ENCODE measurements around the gene NUDT5.
"Not testable (repeated sequence)": the region's sequence is repeated elsewhere in the genome, so short reads cannot be mapped to it uniquely, and the experiment has no call there.

The NUDT5 gene

GRCh38 chr10:12205082-12205481, 9.4 kb upstream of the NUDT5 start:
- no peak for DNase-seq (ENCODE audit: low spot score)

GRCh38 chr10:12202226-12202625, 6.5 kb upstream of the NUDT5 start:
- no peak for DNase-seq (ENCODE audit: low spot score)

- no peak for DNase-seq (ENCODE audit: low spot score)
These were observed 5.9 kb upstream of the NUDT5 start for GRCh38 chr10:12201543-12201942.

- no peak for DNase-seq (ENCODE audit: low spot score)
These were observed 5.2 kb upstream of the NUDT5 start for GRCh38 chr10:12200850-12201249.

GRCh38 chr10:12198156-12198555, 2.5 kb upstream of the NUDT5 start:
- DNase-seq (ENCODE audit: low spot score): no peak

GRCh38 chr10:12196531-12197211, 980 bp upstream of the NUDT5 start:
- DNase-seq (ENCODE audit: low spot score): no peak

GRCh38 chr10:12195281-12195602, 449 bp downstream of the NUDT5 start:
- no peak for DNase-seq (ENCODE audit: low spot score)

GRCh38 chr10:12194752-12195271, 879 bp downstream of the NUDT5 start:
- no peak for DNase-seq (ENCODE audit: low spot score)

GRCh38 chr10:12193193-12193592, 2.5 kb downstream of the NUDT5 start:
- no peak for DNase-seq (ENCODE audit: low spot score)

GRCh38 chr10:12191715-12192114, 4.0 kb downstream of the NUDT5 start:
- no peak for DNase-seq (ENCODE audit: low spot score)

- no peak for DNase-seq (ENCODE audit: low spot score)
These were observed 6.3 kb downstream of the NUDT5 start for GRCh38 chr10:12189426-12189825.

- DNase-seq (ENCODE audit: low spot score): no peak
These were observed 7.0 kb downstream of the NUDT5 start for GRCh38 chr10:12188656-12189055.

- no peak for DNase-seq (ENCODE audit: low spot score)
These were observed 8.3 kb downstream of the NUDT5 start for GRCh38 chr10:12187321-12187905.

GRCh38 chr10:12186323-12186722, 9.4 kb downstream of the NUDT5 start:
- DNase-seq (ENCODE audit: low spot score): no peak

GRCh38 chr10:12184165-12184564, 11.5 kb downstream of the NUDT5 start:
- DNase-seq (ENCODE audit: low spot score): no peak

GRCh38 chr10:12181065-12181775, 14.5 kb downstream of the NUDT5 start:
- DNase-seq (ENCODE audit: low spot score): peak; percentile 87

GRCh38 chr10:12180221-12180974, 15.3 kb downstream of the NUDT5 start:
- no peak for DNase-seq (ENCODE audit: low spot score)

- DNase-seq (ENCODE audit: low spot score): no peak
These were observed 16.0 kb downstream of the NUDT5 start for GRCh38 chr10:12179606-12180170.

- no peak for DNase-seq (ENCODE audit: low spot score)
These were observed 18.0 kb downstream of the NUDT5 start for GRCh38 chr10:12177642-12178041.

- not testable (repeated sequence) for DNase-seq (ENCODE audit: low spot score)
These were observed 24.2 kb downstream of the NUDT5 start for GRCh38 chr10:12171512-12171911.

GRCh38 chr10:12165999-12166775, 29.5 kb downstream of the NUDT5 start:
- no peak for DNase-seq (ENCODE audit: low spot score)

All from CD4-positive, alpha-beta T cell treated with Interleukin-15 for 4 hours (primary cell).